ENCODE measurements around the gene ZNF562.

The ZNF562 gene

DNA sequence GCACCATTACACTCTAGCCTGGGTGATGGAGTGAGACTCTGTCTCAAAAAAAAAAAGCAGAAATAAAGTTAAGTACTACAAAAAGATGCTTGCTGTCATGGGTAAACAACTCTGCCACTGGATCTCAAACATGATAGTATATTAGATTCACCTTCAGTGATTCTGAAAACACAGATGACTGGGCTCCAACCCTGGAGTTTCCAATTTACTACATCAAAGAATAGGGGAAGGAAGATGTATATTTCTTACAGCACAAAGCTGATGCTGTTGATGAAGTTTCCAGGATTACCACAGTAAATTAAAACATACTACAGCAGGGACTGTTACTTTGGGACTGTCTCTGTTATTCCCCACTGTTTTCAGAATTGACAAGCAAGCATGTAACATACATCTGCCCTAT lies 59.1 kb downstream of the ZNF562 start:
- TF ChIP-seq, protein P1, sequence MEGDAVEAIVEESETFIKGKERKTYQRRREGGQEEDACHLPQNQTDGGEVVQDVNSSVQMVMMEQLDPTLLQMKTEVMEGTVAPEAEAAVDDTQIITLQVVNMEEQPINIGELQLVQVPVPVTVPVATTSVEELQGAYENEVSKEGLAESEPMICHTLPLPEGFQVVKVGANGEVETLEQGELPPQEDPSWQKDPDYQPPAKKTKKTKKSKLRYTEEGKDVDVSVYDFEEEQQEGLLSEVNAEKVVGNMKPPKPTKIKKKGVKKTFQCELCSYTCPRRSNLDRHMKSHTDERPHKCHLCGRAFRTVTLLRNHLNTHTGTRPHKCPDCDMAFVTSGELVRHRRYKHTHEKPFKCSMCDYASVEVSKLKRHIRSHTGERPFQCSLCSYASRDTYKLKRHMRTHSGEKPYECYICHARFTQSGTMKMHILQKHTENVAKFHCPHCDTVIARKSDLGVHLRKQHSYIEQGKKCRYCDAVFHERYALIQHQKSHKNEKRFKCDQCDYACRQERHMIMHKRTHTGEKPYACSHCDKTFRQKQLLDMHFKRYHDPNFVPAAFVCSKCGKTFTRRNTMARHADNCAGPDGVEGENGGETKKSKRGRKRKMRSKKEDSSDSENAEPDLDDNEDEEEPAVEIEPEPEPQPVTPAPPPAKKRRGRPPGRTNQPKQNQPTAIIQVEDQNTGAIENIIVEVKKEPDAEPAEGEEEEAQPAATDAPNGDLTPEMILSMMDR (IDR thresholded peaks at IDR 0.05; ENCODE audit: low read depth, low read length) = no peak
- no peak overlapping the region for H3K4me3 ChIP-seq (ENCODE audit: low read depth, low read length)

DNA sequence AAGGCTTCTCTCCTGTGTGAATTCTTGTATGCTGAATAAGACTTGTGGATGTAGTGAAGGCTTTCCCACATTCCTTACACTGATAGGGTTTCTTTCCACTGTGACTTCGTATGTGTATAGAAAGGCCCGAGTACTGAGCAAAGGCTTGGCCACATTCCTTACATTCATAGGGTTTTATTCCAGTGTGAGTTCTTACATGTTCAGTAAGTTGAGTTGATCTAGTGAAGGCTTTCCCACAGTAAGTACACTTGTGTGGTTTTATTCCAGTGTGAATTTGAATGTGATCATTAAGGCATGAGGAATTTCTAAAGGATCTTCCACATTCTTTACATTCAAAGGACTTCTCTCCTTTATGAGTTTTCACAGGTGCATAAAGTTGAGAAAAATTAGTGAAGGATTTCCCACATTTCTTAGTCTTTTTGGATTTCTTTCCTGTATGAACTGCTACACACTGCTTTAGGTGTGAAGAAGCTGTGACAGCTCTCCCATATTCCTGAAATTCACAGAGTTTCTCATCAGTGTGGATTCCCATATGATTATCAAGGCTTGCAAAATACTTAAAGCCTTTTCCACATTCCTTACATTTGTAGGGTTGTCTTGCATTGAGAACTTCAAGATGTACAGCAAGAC lies 64.3 kb downstream of the ZNF562 start:
- TF ChIP-seq, protein P1 (IDR thresholded peaks at IDR 0.05; ENCODE audit: low read depth, low read length) = no peak

DNA sequence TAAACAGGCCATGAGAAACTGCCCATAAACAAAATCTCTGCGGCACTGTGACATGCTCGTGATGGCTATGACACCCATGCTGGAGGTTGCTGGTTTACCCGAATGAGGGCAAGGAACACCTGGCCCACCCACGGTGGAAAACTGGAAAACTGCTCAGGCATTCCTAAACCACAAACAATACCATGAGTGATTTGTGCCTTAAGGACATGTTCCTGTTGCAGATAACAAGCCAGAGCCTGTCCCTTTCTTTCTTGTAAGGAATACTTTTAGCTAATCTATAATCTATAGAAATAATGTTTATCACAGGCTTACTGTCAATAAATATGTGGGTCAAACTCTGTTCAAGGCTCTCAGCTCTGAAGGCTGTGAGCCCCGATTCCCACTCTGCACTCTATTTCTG lies 66.0 kb downstream of the ZNF562 start:
- H3K4me3 ChIP-seq (ENCODE audit: low read depth, low read length) = no peak overlapping the region
- TF ChIP-seq, protein P1 (IDR thresholded peaks at IDR 0.05; ENCODE audit: low read depth, low read length) = no peak

More for the DNA sequence above, 64.3 kb downstream of the ZNF562 start:
- H3K4me3 ChIP-seq (ENCODE audit: low read depth, low read length) = no peak overlapping the region

DNA sequence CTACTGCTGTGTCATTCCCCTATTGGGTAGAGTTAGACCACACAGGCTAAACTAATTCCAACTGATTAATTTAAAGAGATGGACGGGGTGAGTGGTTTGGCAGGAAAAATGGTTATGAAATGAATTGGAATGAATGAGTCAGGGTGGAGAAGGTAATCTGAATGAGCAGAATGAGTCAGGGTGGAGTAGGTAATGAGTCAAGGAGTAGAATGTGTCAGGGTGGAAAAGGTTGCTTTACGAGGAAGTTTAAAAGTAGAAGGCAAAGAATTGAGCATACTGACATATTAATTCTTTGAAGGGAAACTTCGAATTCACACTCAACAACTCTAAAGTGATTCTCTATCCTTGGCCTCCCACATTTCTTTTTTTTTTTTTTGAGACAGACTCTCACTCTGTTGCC lies 77.9 kb downstream of the ZNF562 start:
- TF ChIP-seq, protein P1 (IDR thresholded peaks at IDR 0.05; ENCODE audit: low read depth, low read length) = no peak
- no peak overlapping the region for H3K4me3 ChIP-seq (ENCODE audit: low read depth, low read length)

Measured in WI38 (cell line).